HG02763 (cell line): ENCODE data around the gene TULP4.

ENCODE experiments used
- ATAC-seq: cut with Tn5 transposase; IDR thresholded peaks from one replicate; pipeline ENCODE4 v1.9.1; 2021; ENCODE audit warnings: mild to moderate bottlenecking, moderate library complexity; ENCODE audit not compliant: unreplicated experiment

The TULP4 gene

GRCh38 chr6:158416883-158417759, 104.9 kb downstream of the TULP4 start:
- no peak for ATAC-seq

- no peak for ATAC-seq
Measured at GRCh38 chr6:158417760-158418098, 105.5 kb downstream of the TULP4 start.

- no peak for ATAC-seq
Measured at GRCh38 chr6:158418501-158418900, 106.2 kb downstream of the TULP4 start.

- ATAC-seq = no peak
Measured at GRCh38 chr6:158419339-158419909, 107.2 kb downstream of the TULP4 start.

GRCh38 chr6:158421381-158421780, 109.1 kb downstream of the TULP4 start:
- ATAC-seq = no peak

GRCh38 chr6:158422629-158423238, 110.5 kb downstream of the TULP4 start:
- ATAC-seq = no peak

DNA sequence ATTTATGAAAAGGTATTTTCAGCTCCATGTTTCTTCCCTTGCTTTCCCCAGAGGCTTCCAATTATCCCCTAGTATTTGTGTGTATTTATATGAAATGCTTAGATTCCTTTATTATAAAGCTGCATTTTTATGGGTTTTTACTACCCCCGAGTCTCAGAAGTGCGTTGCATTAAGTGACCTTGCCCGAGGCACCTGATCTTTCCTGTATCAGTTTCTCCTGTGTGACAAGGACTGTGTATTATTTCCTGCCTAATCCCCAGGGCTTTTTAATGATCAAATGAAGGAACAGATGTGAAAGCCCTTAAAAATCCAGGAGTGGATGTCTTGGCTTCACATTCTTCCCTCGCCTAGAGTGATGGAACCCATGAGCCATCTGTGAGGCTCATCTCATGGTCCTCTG, 118.8 kb downstream of the TULP4 start:
- ATAC-seq = no peak

- ATAC-seq = no peak
Measured at GRCh38 chr6:158431560-158431959, 119.3 kb downstream of the TULP4 start.

DNA sequence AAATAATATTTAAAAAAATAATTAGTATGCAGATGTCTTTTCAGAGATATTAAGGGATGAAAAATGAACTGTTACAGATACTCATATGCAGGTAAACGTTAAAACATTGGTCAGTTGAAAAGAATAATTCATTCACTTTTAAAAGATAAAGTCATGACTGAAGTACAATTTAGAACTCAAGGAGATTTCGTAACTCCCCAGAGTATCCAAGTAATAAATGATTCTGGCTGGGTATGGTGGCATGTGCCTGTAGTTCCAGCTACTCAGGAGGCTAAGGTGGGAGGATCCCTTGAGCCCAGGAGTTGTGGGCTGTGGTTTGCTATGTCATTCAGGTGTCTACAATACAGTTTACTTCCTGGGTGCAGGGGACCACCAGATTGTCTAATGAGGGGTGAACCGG, 125.3 kb downstream of the TULP4 start:
- ATAC-seq = no peak

GRCh38 chr6:158438226-158438625, 126.0 kb downstream of the TULP4 start:
- no peak for ATAC-seq

DNA sequence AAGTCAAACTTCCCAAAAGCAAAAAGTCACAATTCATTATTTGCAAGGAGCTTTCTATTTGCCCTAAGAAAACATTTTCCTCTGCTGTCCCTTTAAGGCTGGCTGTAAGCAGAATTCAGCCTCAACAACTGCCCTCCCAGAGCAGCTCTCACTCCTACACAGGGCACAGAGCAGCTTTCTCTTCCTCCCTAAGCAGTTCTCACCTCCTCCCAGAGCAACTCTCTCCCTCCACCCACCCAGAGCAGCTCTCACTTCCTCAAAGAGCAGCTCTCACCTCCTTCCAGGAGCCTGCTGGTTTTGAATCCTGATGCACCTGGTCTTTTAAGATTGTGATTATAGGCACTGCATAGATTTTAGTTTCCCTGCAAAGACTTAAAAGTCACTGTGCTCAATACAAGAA, 127.0 kb downstream of the TULP4 start:
- peak; percentile 83 for ATAC-seq

DNA sequence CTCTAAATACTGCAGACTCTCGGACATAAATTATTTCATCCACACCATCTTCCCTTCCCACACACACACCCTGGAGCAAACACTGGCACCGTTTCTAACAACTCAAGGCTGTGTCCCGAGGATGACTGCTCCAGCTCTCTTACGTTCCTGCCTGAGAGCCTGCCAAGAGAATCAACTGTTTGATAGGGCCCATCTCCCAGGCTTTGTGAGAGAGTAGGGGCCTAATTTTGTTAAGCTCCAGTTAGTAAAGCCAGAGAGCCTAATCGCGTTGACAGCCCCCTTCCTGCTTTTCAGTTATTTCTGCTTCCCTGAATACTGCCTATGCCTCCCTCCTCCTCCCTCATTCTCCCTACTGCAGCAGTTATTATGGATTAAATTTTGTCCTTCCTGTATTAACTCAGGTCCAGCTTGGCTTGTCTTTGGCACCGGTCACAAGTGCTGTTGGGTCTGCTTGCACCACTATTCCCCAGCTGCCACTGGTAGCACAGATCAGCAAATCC, 129.5 kb downstream of the TULP4 start:
- ATAC-seq = no peak

GRCh38 chr6:158442306-158442705, 130.0 kb downstream of the TULP4 start:
- ATAC-seq = no peak

DNA sequence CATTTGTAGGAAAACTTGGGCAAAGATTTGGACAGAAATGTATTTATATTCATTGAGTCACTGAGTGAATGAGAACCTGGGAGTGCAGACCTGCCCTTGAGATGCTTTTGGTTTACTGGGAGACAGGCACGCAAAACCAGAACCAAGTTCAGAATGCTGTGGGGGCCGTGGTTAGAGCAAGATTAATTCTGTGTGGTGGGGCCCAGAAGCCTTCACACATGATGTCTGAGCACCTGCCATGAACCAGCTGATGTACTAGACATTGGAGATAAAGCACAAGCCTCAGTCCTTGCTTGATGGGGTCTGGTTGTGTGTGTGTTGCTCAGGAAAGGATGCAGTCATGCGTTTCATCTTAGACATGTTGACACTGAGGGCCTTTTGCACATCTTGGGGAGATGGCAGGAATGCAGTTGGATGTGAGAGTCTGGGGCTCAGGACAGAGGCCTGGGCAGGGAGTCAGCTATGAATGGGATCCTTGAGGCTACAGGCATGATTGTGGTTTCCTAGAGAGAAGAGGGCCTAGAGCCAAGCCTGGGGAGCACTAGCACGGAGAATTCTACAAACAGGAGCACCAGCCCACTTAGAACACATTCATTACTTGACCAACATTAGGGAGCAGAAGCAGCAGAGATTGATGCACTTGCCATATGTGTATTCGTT, 133.3 kb downstream of the TULP4 start:
- ATAC-seq = no peak

DNA sequence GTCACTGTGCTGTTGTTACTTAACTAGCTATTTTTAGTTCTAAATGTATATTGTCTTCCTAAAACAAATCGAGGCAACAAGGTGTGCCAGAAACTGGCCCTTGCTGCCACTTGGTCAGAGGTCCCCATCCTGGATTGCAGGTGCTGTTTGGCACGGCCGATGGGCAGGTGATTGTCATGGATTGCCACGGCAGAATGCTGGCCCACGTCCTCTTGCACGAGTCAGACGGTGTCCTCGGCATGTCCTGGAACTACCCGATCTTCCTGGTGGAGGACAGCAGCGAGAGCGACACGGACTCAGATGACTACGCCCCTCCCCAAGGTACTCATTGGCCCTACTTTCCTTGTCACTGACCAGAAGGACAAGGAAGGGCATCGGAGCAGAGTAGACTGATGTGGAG, 136.6 kb downstream of the TULP4 start:
- no peak for ATAC-seq

DNA sequence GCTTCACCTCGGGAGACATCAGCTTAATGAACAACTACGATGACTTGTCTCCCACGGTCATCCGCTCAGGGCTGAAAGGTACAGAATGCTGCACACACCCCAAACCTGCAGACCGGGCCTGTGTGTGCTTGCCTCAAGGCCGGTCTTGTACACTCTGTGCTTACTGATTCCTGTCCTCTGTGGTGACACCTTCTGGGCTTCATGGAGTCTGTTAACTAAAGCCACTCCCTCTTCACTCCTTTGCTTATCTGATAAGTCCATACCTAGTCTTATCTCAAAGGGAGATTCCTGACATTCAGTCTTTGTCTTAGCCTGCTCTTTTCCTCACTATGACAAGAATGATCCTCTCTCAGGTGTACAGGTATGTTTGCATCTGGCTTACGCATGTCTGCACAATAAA, 139.9 kb downstream of the TULP4 start:
- no peak for ATAC-seq

GRCh38 chr6:158457131-158457530, 144.9 kb downstream of the TULP4 start:
- ATAC-seq = no peak

DNA sequence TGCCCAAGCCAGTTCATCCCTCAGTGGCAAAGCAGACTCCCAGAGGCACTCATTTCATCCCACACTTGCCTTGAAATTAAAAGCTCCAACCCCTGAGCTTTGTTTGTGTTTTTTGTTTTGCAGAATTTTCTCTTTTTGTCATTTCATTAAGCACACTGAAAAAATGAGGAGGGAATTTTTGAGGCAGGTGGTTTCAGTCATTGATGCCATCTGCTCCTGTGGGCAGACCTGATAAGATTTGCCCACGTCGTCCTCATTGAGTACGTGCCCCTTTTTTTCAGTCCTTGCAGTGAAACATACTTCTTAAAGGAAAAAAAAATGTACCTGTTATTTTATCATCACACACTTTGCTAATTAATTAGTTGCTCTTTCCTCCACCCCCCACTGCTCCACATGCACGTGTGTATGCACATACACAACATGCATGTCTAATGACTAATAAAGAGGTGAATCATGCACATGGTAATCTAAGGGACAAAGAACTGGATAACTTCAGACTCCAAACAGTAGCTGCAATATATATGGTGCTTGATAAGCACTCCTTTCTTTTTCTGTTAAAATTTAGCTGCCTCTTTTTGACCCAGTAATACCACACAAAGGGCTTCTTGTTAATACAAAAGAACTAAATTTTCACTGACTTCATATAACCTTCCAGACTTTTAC, 145.5 kb downstream of the TULP4 start:
- no peak for ATAC-seq

DNA sequence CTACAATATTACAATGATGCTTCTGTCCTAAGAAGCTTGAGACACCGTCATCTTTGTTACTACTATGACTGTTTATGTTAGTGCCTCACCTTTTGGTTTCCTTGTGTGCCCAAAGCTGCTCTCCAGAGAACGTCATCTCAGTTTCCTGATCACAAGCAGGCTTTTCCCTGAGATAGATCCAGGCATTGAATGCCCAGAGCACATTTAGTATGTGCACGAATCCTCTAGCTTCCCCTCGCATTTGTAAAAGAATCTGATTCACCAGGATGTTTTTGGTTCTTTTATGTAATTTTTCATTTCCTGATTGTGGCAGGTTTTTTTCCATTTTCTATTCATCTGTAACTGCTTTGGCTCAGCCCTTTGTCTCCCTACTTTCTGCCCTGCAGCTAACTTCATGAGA, 147.5 kb downstream of the TULP4 start:
- no peak for ATAC-seq

DNA sequence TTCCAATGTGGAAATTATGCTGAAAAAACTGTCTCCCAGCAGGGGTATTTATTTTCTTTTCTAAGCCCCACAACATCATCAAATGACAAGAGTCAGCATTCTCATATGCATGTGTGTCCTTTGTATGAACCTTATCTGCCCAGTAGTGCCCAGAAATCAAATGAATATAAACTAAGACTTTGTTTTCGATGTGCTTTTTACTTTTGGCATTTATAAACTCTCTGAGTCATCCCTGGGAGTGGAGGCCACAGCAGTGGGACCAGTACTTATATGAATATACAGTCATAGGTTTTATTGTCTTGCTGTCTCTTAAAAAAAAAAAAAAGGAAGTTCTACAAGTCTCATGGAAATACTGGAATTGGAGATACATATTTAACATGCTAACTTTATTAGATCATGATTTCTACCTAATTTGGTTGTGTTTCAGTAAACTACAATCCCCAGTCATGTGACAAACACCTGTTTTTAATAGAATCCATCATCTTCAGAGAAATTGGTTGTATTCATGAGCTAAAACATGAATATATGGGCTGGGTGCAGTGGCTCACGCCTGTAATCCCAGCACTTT, 148.4 kb downstream of the TULP4 start:
- ATAC-seq = no peak

DNA sequence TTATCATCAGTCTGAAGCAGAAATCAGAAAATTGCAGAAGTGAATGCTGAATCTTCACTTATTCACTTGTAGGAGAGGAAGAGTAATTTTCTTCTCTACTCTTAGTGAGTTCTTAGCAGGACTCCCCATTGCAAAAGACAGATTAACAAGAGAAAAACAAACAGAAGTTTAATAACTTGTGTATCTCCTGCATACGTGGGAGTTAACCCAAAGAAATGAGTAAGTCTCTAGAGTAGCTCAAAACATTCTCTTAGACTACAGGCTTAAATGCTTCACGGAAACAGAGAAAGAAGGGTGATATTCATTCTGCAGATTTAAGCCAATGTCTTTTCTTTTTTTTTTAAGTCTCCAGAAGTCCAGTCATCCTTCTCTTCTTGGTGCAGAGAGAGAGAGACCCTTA, 149.7 kb downstream of the TULP4 start:
- ATAC-seq = no peak
